ENCODE results near the gene POC1A. TPM values are rescaled to one million over a fixed set of nuclear protein-coding genes. Genes with fewer than 3 reads are reported as not detected.

POC1A gene
- total RNA-seq, 1 experiment from 2014 or later, result 29.0 TPM

- H3K4me1 ChIP-seq (ENCODE audit: insufficient read depth, low read length), result no peaks in the 10 kb centered on the region
- H3K79me1 ChIP-seq (ENCODE audit: insufficient read depth, low read depth, low read length, poor library complexity, severe bottlenecking), result no peaks in the 10 kb centered on the region
- H4K91ac ChIP-seq (ENCODE audit: insufficient read length, low read depth, low read length), result no peak overlapping the region
- no peak overlapping the region for H4K8ac ChIP-seq (replicated peaks; ENCODE audit: insufficient read length, low read depth, low read length)
- Mint-ChIP-seq H3K36me3 (ENCODE audit: insufficient read depth in 1 of 3, low read depth in 3 of 3) (peaks cover 0 to 12% (median 3%) of the 10 kb centered on the region in 3 experiments; a peak in 3 of 7 replicates), H3K9me3 (no peaks in the 10 kb centered on the region), H3K4me1 (peaks cover 0 to 3% of the 10 kb centered on the region in 2 experiments; a peak in 1 of 4 replicates), H3K27me3 (ENCODE audit: low read depth) (no peaks in the 10 kb centered on the region), H3K4me3 (no peak overlapping the region), H3K27ac (peak overlapping the region in 1 of 3 experiments; percentile 34; a peak in 1 of 7 replicates)
- no peak overlapping the region for H3K4me2 ChIP-seq (ENCODE audit: insufficient read depth, insufficient read length, low read length)
- H3K27me3 ChIP-seq (ENCODE audit: insufficient read depth, low read length), result no peaks in the 10 kb centered on the region
- no peak overlapping the region for H2AK5ac ChIP-seq (ENCODE audit: insufficient read length, low read length)
- H3K18ac ChIP-seq (ENCODE audit: insufficient read length, low read depth, low read length), result no peak overlapping the region
- no peak overlapping the region for H2BK15ac ChIP-seq (ENCODE audit: low read depth, low read length)
- TF ChIP-seq CTCF (conservative IDR thresholded peaks at IDR 0.05), result no peak
- no peak overlapping the region for H3K14ac ChIP-seq (ENCODE audit: insufficient read depth, low read length)
- H2BK5ac ChIP-seq (ENCODE audit: insufficient read length, low read length), result no peak overlapping the region
- no peak overlapping the region for H2BK12ac ChIP-seq (ENCODE audit: insufficient read length, low read depth, low read length)
- no peak for DNase-seq
- no peak overlapping the region for H3K4ac ChIP-seq (ENCODE audit: low read depth, low read length)
- no peak overlapping the region for H2BK120ac ChIP-seq (ENCODE audit: low read depth, low read length, poor library complexity, severe bottlenecking)
- H3K9ac ChIP-seq (ENCODE audit: extremely low read depth, insufficient read length, low read length), result no peak overlapping the region
- H2BK20ac ChIP-seq (ENCODE audit: low read depth, low read length, poor library complexity, severe bottlenecking), result no peak overlapping the region
- H3K79me2 ChIP-seq (ENCODE audit: insufficient read depth, low read length), result no peaks in the 10 kb centered on the region
- H3T11ph ChIP-seq (ENCODE audit: low read length), result no peak overlapping the region
- H3K27ac ChIP-seq (ENCODE audit: insufficient read length, low read depth, low read length), result no peak overlapping the region
- no peaks in the 10 kb centered on the region for H3K23me2 ChIP-seq (ENCODE audit: insufficient read length, low read depth, low read length, poor library complexity, severe bottlenecking)
- H3K56ac ChIP-seq (ENCODE audit: insufficient read length, low read depth, low read length), result no peak overlapping the region
- H3K23ac ChIP-seq (ENCODE audit: insufficient read length, low read depth, low read length), result no peak overlapping the region
- H4K20me1 ChIP-seq (ENCODE audit: control insufficient read depth, insufficient read depth, insufficient read length), result no peaks in the 10 kb centered on the region
- no peak overlapping the region for H4K5ac ChIP-seq (ENCODE audit: insufficient read length, low read depth, low read length)
- WGBS (ENCODE audit: extremely low coverage, insufficient read length, low lambda C conversion rate), result no CpG with 5 or more reads among the region's 5 CpGs
- H3K9me3 ChIP-seq (ENCODE audit: control insufficient read depth, low read depth, low read length), result no peaks in the 10 kb centered on the region
- no peak overlapping the region for H2AFZ ChIP-seq (ENCODE audit: low read length)
These were observed 70.6 kb downstream of the POC1A start for GRCh38 chr3:52083556-52084087.

Data from H9 (cell line).